Activated B cell treated with CpG ODN at 0.5 μM for 24 hours (primary cell): ENCODE results near the gene MYBPC3. TPM values are rescaled to one million over a fixed set of nuclear protein-coding genes. Genes with fewer than 3 reads are reported as not detected.

Experiments used
- ATAC-seq: fragments of 200-7000 bp; cut with Tn5 transposase; one replicate; pipeline ENCODE4 v1.10.0; 2021; ENCODE audit warnings: low read depth, mild to moderate bottlenecking, moderate library complexity
- CTCF ChIA-PET: fragments of 350-600 bp; sonication (Branson Sonifier 250); formaldehyde crosslinking; loops from one replicate; lab custom pipeline; 2021; ENCODE audit warnings: antibody characterized with exemption; lab: Charles Lee
- POLR2A ChIA-PET: fragments of 350-600 bp; sonication (Branson Sonifier 250); formaldehyde crosslinking; loops from one replicate; lab custom pipeline; 2021; ENCODE audit warnings: antibody characterized with exemption; lab: Charles Lee
- DNase-seq: peaks from one replicate; pipeline ENCODE4 v3.0.0; 2022
- H3K27ac Mint-ChIP-seq: one replicate; pipeline ENCODE4 v1.8.0; 2020; ENCODE audit warnings: mixed read lengths
- H3K27me3 Mint-ChIP-seq: one replicate; pipeline ENCODE4 v1.8.0; 2021; ENCODE audit warnings: mixed read lengths
- H3K36me3 Mint-ChIP-seq: one replicate; pipeline ENCODE4 v1.8.0; 2021; ENCODE audit warnings: low read depth, mixed read lengths
- H3K4me1 Mint-ChIP-seq: one replicate; pipeline ENCODE4 v1.8.0; 2021; ENCODE audit warnings: mixed read lengths
- H3K4me3 Mint-ChIP-seq: one replicate; pipeline ENCODE4 v1.8.0; 2020; ENCODE audit warnings: mild to moderate bottlenecking, mixed read lengths
- H3K9me3 Mint-ChIP-seq: one replicate; pipeline ENCODE4 v1.8.0; 2020; ENCODE audit warnings: mixed read lengths
- intact Hi-C: fragments of 100-400 bp; cut with micrococcal nuclease; formaldehyde crosslinking; loops from one replicate; pipeline ENCODE4 v1.15.1; 2024
- total RNA-seq: library from RNA; stranded (reverse); gene quantifications from 2 replicates; pipeline ENCODE4 v1.2.3, GENCODE V29; 2022
- TF ChIP-seq, protein P1 (sequence below): fragments of 200-600 bp; IDR thresholded peaks from one replicate; pipeline ENCODE4 v1.8.0; 2022; ENCODE audit warnings: antibody characterized with exemption, mild to moderate bottlenecking

The MYBPC3 gene
- total RNA-seq, 1 donor from 2014 or later = 0.69 TPM

DNA sequence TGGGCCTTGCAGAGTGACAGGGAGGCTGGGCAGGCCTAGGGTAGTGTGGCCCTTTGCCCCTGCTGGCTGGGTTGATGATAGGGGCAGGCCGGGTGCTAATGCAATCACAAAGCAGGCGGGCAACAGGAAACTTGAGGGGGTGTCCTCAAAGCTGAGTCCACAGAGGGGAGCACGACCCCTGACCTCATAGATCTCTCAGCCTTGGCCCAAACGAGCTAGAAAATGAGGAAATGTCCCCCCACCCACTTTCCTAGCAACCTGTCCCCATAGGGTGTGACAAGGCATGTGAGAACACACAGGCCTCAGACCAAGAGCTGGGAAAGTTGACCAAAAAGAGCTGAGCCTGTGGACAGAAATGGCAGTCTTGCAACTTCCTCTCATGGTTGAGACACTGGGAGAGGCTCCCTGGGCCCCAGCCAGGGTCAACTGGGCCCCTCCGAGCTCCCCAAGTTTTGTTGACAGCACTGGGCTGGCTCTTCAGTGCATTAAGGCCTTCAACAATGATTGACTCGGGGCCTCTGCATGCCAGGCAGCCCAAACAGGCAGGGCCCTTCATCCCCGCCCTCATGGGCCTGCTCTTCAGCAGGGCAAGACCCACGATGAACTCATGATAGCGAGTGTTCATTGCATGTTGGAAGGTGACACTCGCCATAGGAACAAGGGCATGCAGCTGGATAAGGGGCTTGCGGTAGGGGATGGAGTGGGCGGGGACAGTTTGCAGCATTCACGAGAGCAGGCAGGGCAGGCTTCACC is 35.6 kb upstream of the MYBPC3 start:
- H3K4me1 Mint-ChIP-seq = peaks cover 33% of the 10 kb centered on the region
- no peak overlapping the region for H3K27ac Mint-ChIP-seq
- H3K27me3 Mint-ChIP-seq = no peaks in the 10 kb centered on the region

GRCh38 chr11:47384498-47384897 is 32.0 kb upstream of the MYBPC3 start:
- Mint-ChIP-seq H3K4me1 (peaks cover 16% of the 10 kb centered on the region), H3K4me3 (no peak overlapping the region), H3K27ac (no peak overlapping the region), H3K27me3 (no peaks in the 10 kb centered on the region), H3K9me3 (no peaks in the 10 kb centered on the region), H3K36me3 (no peaks in the 10 kb centered on the region)
- DNase-seq (no peak), ATAC-seq (no peak)
- TF ChIP-seq, protein P1, sequence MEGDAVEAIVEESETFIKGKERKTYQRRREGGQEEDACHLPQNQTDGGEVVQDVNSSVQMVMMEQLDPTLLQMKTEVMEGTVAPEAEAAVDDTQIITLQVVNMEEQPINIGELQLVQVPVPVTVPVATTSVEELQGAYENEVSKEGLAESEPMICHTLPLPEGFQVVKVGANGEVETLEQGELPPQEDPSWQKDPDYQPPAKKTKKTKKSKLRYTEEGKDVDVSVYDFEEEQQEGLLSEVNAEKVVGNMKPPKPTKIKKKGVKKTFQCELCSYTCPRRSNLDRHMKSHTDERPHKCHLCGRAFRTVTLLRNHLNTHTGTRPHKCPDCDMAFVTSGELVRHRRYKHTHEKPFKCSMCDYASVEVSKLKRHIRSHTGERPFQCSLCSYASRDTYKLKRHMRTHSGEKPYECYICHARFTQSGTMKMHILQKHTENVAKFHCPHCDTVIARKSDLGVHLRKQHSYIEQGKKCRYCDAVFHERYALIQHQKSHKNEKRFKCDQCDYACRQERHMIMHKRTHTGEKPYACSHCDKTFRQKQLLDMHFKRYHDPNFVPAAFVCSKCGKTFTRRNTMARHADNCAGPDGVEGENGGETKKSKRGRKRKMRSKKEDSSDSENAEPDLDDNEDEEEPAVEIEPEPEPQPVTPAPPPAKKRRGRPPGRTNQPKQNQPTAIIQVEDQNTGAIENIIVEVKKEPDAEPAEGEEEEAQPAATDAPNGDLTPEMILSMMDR = no peak
- ChIA-PET CTCF (interaction anchor here (1.4 kb wide), 1 partner anchor 11 kb away, joined by 4 read pairs; no protein-coding TSS in a partner anchor), POLR2A (no interaction called here)
- intact Hi-C loops = no loop called here

More for the DNA sequence above, 35.6 kb upstream of the MYBPC3 start:
- Mint-ChIP-seq H3K36me3 (no peaks in the 10 kb centered on the region), H3K4me3 (no peak overlapping the region), H3K9me3 (no peaks in the 10 kb centered on the region)
- ChIA-PET POLR2A (interaction anchor here (0.6 to 9.3 kb wide), 3 partner anchors 9 to 12 kb away, joined by 4 to 97 read pairs (median 5); partner anchors contain the start of gene SPI1), CTCF (interaction anchor here (1.7 kb wide), 1 partner anchor 14 kb away, joined by 7 read pairs; no protein-coding TSS in a partner anchor)
- ATAC-seq (no peak), DNase-seq (no peak)
- intact Hi-C loops = no loop called here
- TF ChIP-seq, protein P1 = no peak

DNA sequence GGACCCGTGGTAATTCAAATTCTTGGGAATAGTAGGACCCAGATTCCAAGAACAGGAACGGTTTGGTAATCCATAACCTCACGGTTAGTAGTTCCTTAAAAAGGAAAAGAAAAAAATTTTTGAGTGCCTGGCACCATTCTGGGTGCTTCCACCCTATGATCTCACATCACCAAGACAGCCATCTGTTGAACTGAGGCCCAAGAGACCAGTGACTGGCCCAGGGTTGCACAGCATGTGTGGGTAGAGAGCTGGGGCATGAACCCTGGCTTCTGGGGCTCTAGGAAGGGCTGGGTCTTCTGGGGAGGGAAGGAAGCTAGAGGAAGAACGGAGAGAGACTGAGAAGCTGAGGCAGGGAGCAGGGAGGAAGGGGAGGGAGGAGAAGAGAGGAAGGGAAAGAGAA is 30.6 kb upstream of the MYBPC3 start:
- peaks cover 11% of the 10 kb centered on the region for H3K4me1 Mint-ChIP-seq
- no peak overlapping the region for H3K4me3 Mint-ChIP-seq
- peaks cover 1% of the 10 kb centered on the region for H3K36me3 Mint-ChIP-seq
- intact Hi-C loops = no loop called here
- no peak for DNase-seq
- H3K27ac Mint-ChIP-seq = no peak overlapping the region
- no peak for ATAC-seq
- TF ChIP-seq, protein P1 = no peak
- ChIA-PET CTCF (no interaction called here), POLR2A (interaction anchor here (1.7 kb wide), 1 partner anchor 11 kb away, joined by 4 read pairs; no protein-coding TSS in a partner anchor)
- H3K27me3 Mint-ChIP-seq = no peaks in the 10 kb centered on the region
- no peaks in the 10 kb centered on the region for H3K9me3 Mint-ChIP-seq

DNA sequence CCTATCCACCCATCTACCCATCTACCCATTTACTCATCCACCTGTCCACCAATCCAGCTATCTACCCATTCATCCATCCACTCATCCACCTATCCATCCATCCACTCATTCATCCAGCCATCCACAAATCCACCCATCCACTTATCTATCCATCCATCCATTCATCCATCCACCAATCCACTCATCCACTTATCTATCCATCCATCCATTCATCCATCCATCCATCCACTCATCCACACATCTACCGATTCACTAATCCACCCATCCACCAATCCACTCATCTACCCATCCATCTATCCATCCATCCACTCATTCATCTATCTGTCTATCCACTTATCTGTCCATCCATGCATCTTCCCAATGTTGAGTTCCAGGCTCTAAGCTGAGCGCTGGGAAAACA is 27.6 kb upstream of the MYBPC3 start:
- H3K27me3 Mint-ChIP-seq = no peaks in the 10 kb centered on the region
- H3K4me3 Mint-ChIP-seq = no peak overlapping the region
- no peak for ATAC-seq
- TF ChIP-seq, protein P1 = no peak
- H3K27ac Mint-ChIP-seq = no peak overlapping the region
- no peaks in the 10 kb centered on the region for H3K9me3 Mint-ChIP-seq
- intact Hi-C loops = no loop called here
- CTCF ChIA-PET = no interaction called here
- POLR2A ChIA-PET = interaction anchor here (3.0 to 3.9 kb wide), 2 partner anchors 20 to 46 kb away, joined by 11 to 106 read pairs; partner anchors contain the start of gene PSMC3
- peaks cover 20% of the 10 kb centered on the region for H3K36me3 Mint-ChIP-seq
- no peak for DNase-seq
- peaks cover 33% of the 10 kb centered on the region for H3K4me1 Mint-ChIP-seq

DNA sequence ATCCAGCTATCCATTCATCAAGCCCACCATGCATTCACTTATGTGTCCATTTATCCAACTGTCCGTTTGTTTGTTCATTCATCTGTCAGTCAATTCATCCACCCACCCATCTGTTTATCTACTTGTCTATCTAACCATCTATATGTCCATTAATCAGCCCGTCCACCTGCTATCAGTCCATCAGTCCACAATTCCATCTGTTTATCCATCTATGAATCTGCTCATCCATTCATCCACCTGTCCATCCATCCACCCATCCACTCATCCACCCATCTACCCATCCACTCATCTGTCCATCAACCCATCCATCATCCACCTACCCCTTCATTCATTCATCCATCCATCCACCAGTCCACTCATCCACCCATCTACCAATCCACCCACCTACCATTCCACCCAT is 26.8 kb upstream of the MYBPC3 start:
- Mint-ChIP-seq H3K27ac (no peak overlapping the region), H3K27me3 (no peaks in the 10 kb centered on the region), H3K36me3 (peaks cover 26% of the 10 kb centered on the region), H3K4me1 (peaks cover 41% of the 10 kb centered on the region), H3K4me3 (no peak overlapping the region), H3K9me3 (no peaks in the 10 kb centered on the region)
- ChIA-PET POLR2A (interaction anchor here (0.5 to 3.9 kb wide), 8 partner anchors 12 to 762 kb away, joined by 3 to 106 read pairs (median 8); partner anchors contain the start of genes ATG13, HARBI1, PSMC3 and SLC39A13), CTCF (interaction anchor here (1.3 to 1.4 kb wide), 2 partner anchors 20 to 26 kb away, joined by 5 to 6 read pairs; no protein-coding TSS in a partner anchor)
- intact Hi-C loops = loop anchor here (5.0 kb wide), 1 partner anchor 173 kb away; the partner anchor contains the start of gene CELF1
- DNase-seq (no peak), ATAC-seq (no peak)
- TF ChIP-seq, protein P1 = no peak
